ENCODE measurements around the gene HOXA3. TPM values are rescaled to one million over a fixed set of nuclear protein-coding genes. Genes with fewer than 3 reads are reported as not detected.
A peak's percentile ranks its signal among the peaks of the same experiment; 100 is the strongest.

The HOXA3 gene
- polyA plus RNA-seq, 3 donors, result not detected

- Histone ChIP-seq H3K79me2 (ENCODE audit: insufficient read depth, low read length) (no peaks in the 10 kb centered on the region), H3K4me2 (replicated peaks; ENCODE audit: extremely low read depth, low read length, poor library complexity, severe bottlenecking) (peak overlapping the region; percentile 67), H2AFZ (ENCODE audit: insufficient read depth, low read depth, low read length, poor library complexity, severe bottlenecking) (peak overlapping the region; percentile 53), H3K27ac (ENCODE audit: low read depth in 1 of 2, low read length in 2 of 2) (no peak overlapping the region), H3K27me3 (ENCODE audit: control insufficient read depth in 2 of 2, insufficient read depth in 2 of 2, low read length in 2 of 2) (peaks cover 18 to 51% of the 10 kb centered on the region in 2 donors), H3K9me3 (replicated peaks in 1 of 2; ENCODE audit: control insufficient read depth in 1 of 2, insufficient read depth in 1 of 2, low read length in 2 of 2) (peaks cover 14 to 22% of the 10 kb centered on the region in 2 donors), H3K9ac (ENCODE audit: insufficient read depth, low read length, poor library complexity, severe bottlenecking) (no peak overlapping the region), H4K20me1 (ENCODE audit: insufficient read depth, low read length) (no peaks in the 10 kb centered on the region), H3K36me3 (replicated peaks in 1 of 2; ENCODE audit: control insufficient read depth in 1 of 2, insufficient read depth in 2 of 2, low read length in 2 of 2) (no peaks in the 10 kb centered on the region), H3K4me3 (replicated peaks in 1 of 3; ENCODE audit: low read depth in 2 of 3, low read length in 3 of 3) (peak overlapping the region; percentile 27 to 70 (median 29)), H3K4me1 (ENCODE audit: control insufficient read depth in 1 of 2, insufficient read depth in 2 of 2, low read length in 2 of 2) (peaks cover 3 to 4% of the 10 kb centered on the region in 2 donors)
- peak overlapping the region; percentile 81 to 88 for H3K4me3 Mint-ChIP-seq
- peak overlapping the region in 1 of 7 donors; percentile 76 for H3K27ac Mint-ChIP-seq
- peaks cover 39 to 59% (median 48%) of the 10 kb centered on the region in 3 donors for H3K27me3 Mint-ChIP-seq (ENCODE audit: low read depth in 3 of 3)
- TF ChIP-seq, protein P1, sequence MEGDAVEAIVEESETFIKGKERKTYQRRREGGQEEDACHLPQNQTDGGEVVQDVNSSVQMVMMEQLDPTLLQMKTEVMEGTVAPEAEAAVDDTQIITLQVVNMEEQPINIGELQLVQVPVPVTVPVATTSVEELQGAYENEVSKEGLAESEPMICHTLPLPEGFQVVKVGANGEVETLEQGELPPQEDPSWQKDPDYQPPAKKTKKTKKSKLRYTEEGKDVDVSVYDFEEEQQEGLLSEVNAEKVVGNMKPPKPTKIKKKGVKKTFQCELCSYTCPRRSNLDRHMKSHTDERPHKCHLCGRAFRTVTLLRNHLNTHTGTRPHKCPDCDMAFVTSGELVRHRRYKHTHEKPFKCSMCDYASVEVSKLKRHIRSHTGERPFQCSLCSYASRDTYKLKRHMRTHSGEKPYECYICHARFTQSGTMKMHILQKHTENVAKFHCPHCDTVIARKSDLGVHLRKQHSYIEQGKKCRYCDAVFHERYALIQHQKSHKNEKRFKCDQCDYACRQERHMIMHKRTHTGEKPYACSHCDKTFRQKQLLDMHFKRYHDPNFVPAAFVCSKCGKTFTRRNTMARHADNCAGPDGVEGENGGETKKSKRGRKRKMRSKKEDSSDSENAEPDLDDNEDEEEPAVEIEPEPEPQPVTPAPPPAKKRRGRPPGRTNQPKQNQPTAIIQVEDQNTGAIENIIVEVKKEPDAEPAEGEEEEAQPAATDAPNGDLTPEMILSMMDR (IDR thresholded peaks at IDR 0.05), result no peak
- peaks cover 11% of the 10 kb centered on the region for H3K4me1 Mint-ChIP-seq
- intact Hi-C loops (cut with micrococcal nuclease), result loop anchor here in 1 of 2 donors (5.0 kb wide), 1 partner anchor 280 kb away; the partner anchor contains the start of gene SKAP2
- no peak for DNase-seq
- H3K9me3 Mint-ChIP-seq, result peaks cover 13 to 39% (median 31%) of the 10 kb centered on the region in 7 donors
- peaks cover under 1 to 5% of the 10 kb centered on the region in 2 donors for H3K36me3 Mint-ChIP-seq
- WGBS (ENCODE audit: insufficient coverage), result 86% methylated on average over 29 of the region's 30 CpGs
Measured at GRCh38 chr7:27141923-27142579, 10.3 kb downstream of the HOXA3 start.

GRCh38 chr7:27141137-27141922 lies 11.1 kb downstream of the HOXA3 start:
- H3K9ac ChIP-seq (ENCODE audit: insufficient read depth, low read length, poor library complexity, severe bottlenecking), result no peak overlapping the region
- H2AFZ ChIP-seq (ENCODE audit: insufficient read depth, low read depth, low read length, poor library complexity, severe bottlenecking), result no peak overlapping the region
- no peaks in the 10 kb centered on the region for H3K36me3 ChIP-seq (replicated peaks in 1 of 2; ENCODE audit: control insufficient read depth in 1 of 2, insufficient read depth in 2 of 2, low read length in 2 of 2)
- no peak overlapping the region for H3K4me2 ChIP-seq (replicated peaks; ENCODE audit: extremely low read depth, low read length, poor library complexity, severe bottlenecking)
- no peaks in the 10 kb centered on the region for H3K79me2 ChIP-seq (ENCODE audit: insufficient read depth, low read length)
- Mint-ChIP-seq H3K27me3 (ENCODE audit: low read depth in 3 of 3) (peaks cover 31 to 57% (median 41%) of the 10 kb centered on the region in 3 donors), H3K4me1 (peaks cover 13% of the 10 kb centered on the region), H3K36me3 (no peaks in the 10 kb centered on the region), H3K27ac (no peak overlapping the region), H3K9me3 (peaks cover 13 to 39% (median 26%) of the 10 kb centered on the region in 7 donors), H3K4me3 (peak overlapping the region; percentile 81 to 88)
- peaks cover 6 to 8% of the 10 kb centered on the region in 2 donors for H3K4me1 ChIP-seq (ENCODE audit: control insufficient read depth in 1 of 2, insufficient read depth in 2 of 2, low read length in 2 of 2)
- TF ChIP-seq, protein P1 (IDR thresholded peaks at IDR 0.05), result no peak
- intact Hi-C loops (cut with micrococcal nuclease), result loop anchor here in 1 of 2 donors (5.0 kb wide), 1 partner anchor 279 kb away; the partner anchor contains the start of gene SKAP2
- peaks cover 14 to 51% of the 10 kb centered on the region in 2 donors for H3K27me3 ChIP-seq (ENCODE audit: control insufficient read depth in 2 of 2, insufficient read depth in 2 of 2, low read length in 2 of 2)
- no peaks in the 10 kb centered on the region for H4K20me1 ChIP-seq (ENCODE audit: insufficient read depth, low read length)
- 96% methylated on average over 13 of the region's 18 CpGs for WGBS (ENCODE audit: insufficient coverage)
- H3K4me3 ChIP-seq (replicated peaks in 1 of 3; ENCODE audit: low read depth in 2 of 3, low read length in 3 of 3), result peak overlapping the region in 1 of 3 experiments; percentile 70
- peaks cover 6 to 22% of the 10 kb centered on the region in 2 donors for H3K9me3 ChIP-seq (replicated peaks in 1 of 2; ENCODE audit: control insufficient read depth in 1 of 2, insufficient read depth in 1 of 2, low read length in 2 of 2)
- no peak for DNase-seq
- H3K27ac ChIP-seq (ENCODE audit: low read depth in 1 of 2, low read length in 2 of 2), result no peak overlapping the region

Data from CD14-positive monocyte (primary cell).